ENCODE data around the gene KIAA0930.
A peak's percentile ranks its signal among the peaks of the same experiment; 100 is the strongest.

KIAA0930 gene

DNA sequence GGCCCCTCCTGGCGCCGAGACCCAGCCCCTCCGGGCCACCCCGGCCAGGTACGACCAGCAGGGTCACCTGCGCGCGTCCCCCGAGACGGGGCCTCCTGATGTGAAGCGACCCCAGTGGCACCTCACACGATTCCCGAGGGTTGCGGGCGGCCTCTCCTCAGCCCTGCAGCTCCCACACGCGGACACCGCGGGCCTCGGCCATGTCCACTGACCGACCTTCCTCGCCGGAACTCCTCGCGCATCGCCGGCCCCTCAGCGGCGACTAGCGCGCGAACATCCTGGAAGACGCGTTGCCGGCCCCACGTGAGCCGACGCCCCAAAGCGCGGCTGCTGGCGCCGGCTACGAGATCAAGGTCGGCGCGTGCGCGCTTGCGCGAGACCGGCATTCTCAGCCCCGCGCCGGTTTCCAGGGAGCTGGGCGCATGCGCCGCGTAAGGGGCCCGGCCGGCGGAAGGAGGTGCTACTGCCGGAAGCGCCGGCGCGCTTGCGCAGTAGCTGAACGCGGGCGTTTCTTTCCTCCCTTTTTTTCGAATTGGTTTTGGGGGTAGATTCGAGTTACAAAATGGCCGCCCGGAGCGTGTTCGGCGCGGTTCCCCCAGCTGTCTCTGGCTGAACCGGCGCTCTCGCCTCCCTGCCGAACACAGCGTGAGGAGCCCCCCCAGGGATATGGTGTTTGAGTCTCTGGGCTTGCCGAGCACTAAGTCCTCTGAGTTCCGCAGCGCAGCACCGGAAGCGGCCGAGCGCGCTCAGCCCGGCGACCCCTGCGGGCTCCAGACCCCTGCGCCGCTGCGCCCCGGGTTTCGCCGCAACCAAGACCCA lies 77.0 kb downstream of the KIAA0930 start, which contains the start of gene NUP50 (continued):
- TF ChIP-seq ZNF302 (tag by site-specific recombination; IDR thresholded peaks at IDR 0.05; ENCODE audit: low read depth) (no peak), ZNF701 (tag by site-specific recombination; IDR thresholded peaks at IDR 0.05) (no peak), ZNF433 (tag by site-specific recombination; IDR thresholded peaks at IDR 0.05; ENCODE audit: low read depth) (no peak), ZNF366 (tag by site-specific recombination; conservative IDR thresholded peaks at IDR 0.05) (peak; percentile 7; the same call in 1 of the 2 replicates), ZBTB48 (tag by site-specific recombination; IDR thresholded peaks at IDR 0.05) (peak; percentile 55; the same call in 1 of the 2 replicates), ZFP41 (tag by site-specific recombination; IDR thresholded peaks at IDR 0.05; ENCODE audit: borderline replicate concordance) (no peak), ZBTB7A (tag by site-specific recombination; IDR thresholded peaks at IDR 0.05; ENCODE audit: low read depth) (peak; percentile 77), MZF1 (tag by site-specific recombination; IDR thresholded peaks at IDR 0.05; ENCODE audit: borderline replicate concordance) (no peak), ZNF549 (tag by site-specific recombination; IDR thresholded peaks at IDR 0.05) (no peak), ZNF324 (tag by site-specific recombination; IDR thresholded peaks at IDR 0.05) (0 out of 2 replicates have a peak, but pooled peaks have one; percentile 20), ZNF626 (tag by site-specific recombination; IDR thresholded peaks at IDR 0.05) (no peak), ZBTB8A (tag by site-specific recombination; IDR thresholded peaks at IDR 0.05) (no peak), KLF1 (tag by site-specific recombination; IDR thresholded peaks at IDR 0.05) (peak; percentile 30), ZNF623 (tag by site-specific recombination; IDR thresholded peaks at IDR 0.05) (no peak), HOXD13 (CRISPR knock-in tag; IDR thresholded peaks at IDR 0.05; ENCODE audit: borderline replicate concordance) (no peak), ZNF140 (tag by site-specific recombination; IDR thresholded peaks at IDR 0.05) (no peak), ZNF335 (tag by site-specific recombination; conservative IDR thresholded peaks at IDR 0.05) (peak; percentile 90), SP2 (tag by site-specific recombination; IDR thresholded peaks at IDR 0.05) (peak; percentile 81), ZNF548 (tag by site-specific recombination; IDR thresholded peaks at IDR 0.05) (no peak)
- TF ChIP-seq, protein P1, sequence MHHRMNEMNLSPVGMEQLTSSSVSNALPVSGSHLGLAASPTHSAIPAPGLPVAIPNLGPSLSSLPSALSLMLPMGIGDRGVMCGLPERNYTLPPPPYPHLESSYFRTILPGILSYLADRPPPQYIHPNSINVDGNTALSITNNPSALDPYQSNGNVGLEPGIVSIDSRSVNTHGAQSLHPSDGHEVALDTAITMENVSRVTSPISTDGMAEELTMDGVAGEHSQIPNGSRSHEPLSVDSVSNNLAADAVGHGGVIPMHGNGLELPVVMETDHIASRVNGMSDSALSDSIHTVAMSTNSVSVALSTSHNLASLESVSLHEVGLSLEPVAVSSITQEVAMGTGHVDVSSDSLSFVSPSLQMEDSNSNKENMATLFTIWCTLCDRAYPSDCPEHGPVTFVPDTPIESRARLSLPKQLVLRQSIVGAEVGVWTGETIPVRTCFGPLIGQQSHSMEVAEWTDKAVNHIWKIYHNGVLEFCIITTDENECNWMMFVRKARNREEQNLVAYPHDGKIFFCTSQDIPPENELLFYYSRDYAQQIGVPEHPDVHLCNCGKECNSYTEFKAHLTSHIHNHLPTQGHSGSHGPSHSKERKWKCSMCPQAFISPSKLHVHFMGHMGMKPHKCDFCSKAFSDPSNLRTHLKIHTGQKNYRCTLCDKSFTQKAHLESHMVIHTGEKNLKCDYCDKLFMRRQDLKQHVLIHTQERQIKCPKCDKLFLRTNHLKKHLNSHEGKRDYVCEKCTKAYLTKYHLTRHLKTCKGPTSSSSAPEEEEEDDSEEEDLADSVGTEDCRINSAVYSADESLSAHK (tag by site-specific recombination; IDR thresholded peaks at IDR 0.05), result no peak
- TF ChIP-seq, protein P2, sequence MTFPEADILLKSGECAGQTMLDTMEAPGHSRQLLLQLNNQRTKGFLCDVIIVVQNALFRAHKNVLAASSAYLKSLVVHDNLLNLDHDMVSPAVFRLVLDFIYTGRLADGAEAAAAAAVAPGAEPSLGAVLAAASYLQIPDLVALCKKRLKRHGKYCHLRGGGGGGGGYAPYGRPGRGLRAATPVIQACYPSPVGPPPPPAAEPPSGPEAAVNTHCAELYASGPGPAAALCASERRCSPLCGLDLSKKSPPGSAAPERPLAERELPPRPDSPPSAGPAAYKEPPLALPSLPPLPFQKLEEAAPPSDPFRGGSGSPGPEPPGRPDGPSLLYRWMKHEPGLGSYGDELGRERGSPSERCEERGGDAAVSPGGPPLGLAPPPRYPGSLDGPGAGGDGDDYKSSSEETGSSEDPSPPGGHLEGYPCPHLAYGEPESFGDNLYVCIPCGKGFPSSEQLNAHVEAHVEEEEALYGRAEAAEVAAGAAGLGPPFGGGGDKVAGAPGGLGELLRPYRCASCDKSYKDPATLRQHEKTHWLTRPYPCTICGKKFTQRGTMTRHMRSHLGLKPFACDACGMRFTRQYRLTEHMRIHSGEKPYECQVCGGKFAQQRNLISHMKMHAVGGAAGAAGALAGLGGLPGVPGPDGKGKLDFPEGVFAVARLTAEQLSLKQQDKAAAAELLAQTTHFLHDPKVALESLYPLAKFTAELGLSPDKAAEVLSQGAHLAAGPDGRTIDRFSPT (tag by site-specific recombination; IDR thresholded peaks at IDR 0.05), result no peak

DNA sequence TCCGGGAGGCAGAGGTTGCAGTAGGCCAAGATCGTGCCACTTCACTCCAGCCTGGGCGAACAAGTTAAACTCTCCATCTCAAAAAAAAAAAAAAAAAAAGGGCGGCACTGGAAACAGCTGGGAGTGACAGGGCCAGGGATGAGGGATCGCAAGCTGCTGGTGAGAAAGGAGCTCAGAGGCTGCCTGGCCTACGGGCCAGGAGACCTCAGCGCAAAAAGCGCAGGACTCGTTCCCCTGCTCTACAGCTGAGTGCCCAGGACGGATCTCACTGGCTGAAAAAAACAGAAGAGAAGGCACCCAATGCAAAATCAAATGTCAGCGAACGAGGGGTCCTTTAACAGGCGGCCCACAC lies 77.6 kb downstream of the KIAA0930 start:
- peaks cover 21 to 22% of the 10 kb centered on the region in 2 experiments for H3K36me3 ChIP-seq (ENCODE audit: control insufficient read depth in 2 of 2, insufficient read depth in 1 of 2, low read length in 2 of 2)
- TF ChIP-seq, protein P3, sequence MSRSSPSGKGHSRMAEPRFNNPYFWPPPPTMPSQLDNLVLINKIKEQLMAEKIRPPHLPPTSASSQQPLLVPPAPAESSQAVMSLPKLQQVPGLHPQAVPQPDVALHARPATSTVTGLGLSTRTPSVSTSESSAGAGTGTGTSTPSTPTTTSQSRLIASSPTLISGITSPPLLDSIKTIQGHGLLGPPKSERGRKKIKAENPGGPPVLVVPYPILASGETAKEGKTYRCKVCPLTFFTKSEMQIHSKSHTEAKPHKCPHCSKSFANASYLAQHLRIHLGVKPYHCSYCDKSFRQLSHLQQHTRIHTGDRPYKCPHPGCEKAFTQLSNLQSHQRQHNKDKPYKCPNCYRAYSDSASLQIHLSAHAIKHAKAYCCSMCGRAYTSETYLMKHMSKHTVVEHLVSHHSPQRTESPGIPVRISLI (tag by site-specific recombination; IDR thresholded peaks at IDR 0.05), result peak; percentile 39; the same call in 1 of the 2 replicates
- TF ChIP-seq, protein P4, sequence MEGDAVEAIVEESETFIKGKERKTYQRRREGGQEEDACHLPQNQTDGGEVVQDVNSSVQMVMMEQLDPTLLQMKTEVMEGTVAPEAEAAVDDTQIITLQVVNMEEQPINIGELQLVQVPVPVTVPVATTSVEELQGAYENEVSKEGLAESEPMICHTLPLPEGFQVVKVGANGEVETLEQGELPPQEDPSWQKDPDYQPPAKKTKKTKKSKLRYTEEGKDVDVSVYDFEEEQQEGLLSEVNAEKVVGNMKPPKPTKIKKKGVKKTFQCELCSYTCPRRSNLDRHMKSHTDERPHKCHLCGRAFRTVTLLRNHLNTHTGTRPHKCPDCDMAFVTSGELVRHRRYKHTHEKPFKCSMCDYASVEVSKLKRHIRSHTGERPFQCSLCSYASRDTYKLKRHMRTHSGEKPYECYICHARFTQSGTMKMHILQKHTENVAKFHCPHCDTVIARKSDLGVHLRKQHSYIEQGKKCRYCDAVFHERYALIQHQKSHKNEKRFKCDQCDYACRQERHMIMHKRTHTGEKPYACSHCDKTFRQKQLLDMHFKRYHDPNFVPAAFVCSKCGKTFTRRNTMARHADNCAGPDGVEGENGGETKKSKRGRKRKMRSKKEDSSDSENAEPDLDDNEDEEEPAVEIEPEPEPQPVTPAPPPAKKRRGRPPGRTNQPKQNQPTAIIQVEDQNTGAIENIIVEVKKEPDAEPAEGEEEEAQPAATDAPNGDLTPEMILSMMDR (tag by site-specific recombination; IDR thresholded peaks at IDR 0.05), result no peak
- TF ChIP-seq SP3 (tag by site-specific recombination; IDR thresholded peaks at IDR 0.05) (no peak), ZNF416 (tag by site-specific recombination; IDR thresholded peaks at IDR 0.05) (no peak), HOXA7 (CRISPR knock-in tag; IDR thresholded peaks at IDR 0.05; ENCODE audit: borderline replicate concordance) (no peak), ZNF302 (tag by site-specific recombination; IDR thresholded peaks at IDR 0.05; ENCODE audit: low read depth) (no peak), ZBTB17 (tag by site-specific recombination; IDR thresholded peaks at IDR 0.05) (0 out of 2 replicates have a peak, but pooled peaks have one; percentile 28), ZBTB21 (tag by site-specific recombination; IDR thresholded peaks at IDR 0.05) (no peak)
- TF ChIP-seq, protein P5, sequence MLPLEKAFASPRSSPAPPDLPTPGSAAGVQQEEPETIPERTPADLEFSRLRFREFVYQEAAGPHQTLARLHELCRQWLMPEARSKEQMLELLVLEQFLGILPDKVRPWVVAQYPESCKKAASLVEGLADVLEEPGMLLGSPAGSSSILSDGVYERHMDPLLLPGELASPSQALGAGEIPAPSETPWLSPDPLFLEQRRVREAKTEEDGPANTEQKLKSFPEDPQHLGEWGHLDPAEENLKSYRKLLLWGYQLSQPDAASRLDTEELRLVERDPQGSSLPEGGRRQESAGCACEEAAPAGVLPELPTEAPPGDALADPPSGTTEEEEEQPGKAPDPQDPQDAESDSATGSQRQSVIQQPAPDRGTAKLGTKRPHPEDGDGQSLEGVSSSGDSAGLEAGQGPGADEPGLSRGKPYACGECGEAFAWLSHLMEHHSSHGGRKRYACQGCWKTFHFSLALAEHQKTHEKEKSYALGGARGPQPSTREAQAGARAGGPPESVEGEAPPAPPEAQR (tag by site-specific recombination; IDR thresholded peaks at IDR 0.05), result no peak
- H3K9me3 ChIP-seq (ENCODE audit: control insufficient read depth, insufficient read depth, low read depth, low read length), result no peaks in the 10 kb centered on the region
- peak overlapping the region; percentile 86 for H3K27ac ChIP-seq (ENCODE audit: extremely low read depth, low read depth, low read length)
- ChIA-PET CTCF (interaction anchor here (0.7 to 1.3 kb wide), 2 partner anchors 79 to 152 kb away, joined by 4 to 5 read pairs; no protein-coding TSS in a partner anchor), POLR2A (interaction anchor here (0.9 to 2.1 kb wide), 11 partner anchors 10 to 340 kb away, joined by 3 to 9 read pairs (median 4); partner anchors contain the start of gene PHF21B)
- H3K4me1 ChIP-seq (ENCODE audit: control insufficient read depth, insufficient read depth, low read length), result peaks cover 32% of the 10 kb centered on the region
- H3K4me3 ChIP-seq (ENCODE audit: low read depth, low read length), result peak overlapping the region; percentile 93
